T-helper 2 cell treated with Interferon-gamma antibody and Interleukin-4, amounts not matched to agents 100 ng/mL and 5 ng/mL, for 36 hours (primary cell): ENCODE data around the gene DNAJB6. TPM values are rescaled to one million over a fixed set of nuclear protein-coding genes. Genes with fewer than 3 reads are reported as not detected.

Experiments used
- intact Hi-C: fragments of 100-400 bp; cut with micrococcal nuclease; formaldehyde crosslinking; loops from one replicate; pipeline ENCODE4 v1.15.1; 2023
- total RNA-seq: library from RNA; stranded (reverse); gene quantifications from 2 replicates; pipeline ENCODE4 v1.2.3, GENCODE V29; 2022

Gene DNAJB6
- total RNA-seq, 1 donor from 2014 or later = 88.5 TPM

DNA sequence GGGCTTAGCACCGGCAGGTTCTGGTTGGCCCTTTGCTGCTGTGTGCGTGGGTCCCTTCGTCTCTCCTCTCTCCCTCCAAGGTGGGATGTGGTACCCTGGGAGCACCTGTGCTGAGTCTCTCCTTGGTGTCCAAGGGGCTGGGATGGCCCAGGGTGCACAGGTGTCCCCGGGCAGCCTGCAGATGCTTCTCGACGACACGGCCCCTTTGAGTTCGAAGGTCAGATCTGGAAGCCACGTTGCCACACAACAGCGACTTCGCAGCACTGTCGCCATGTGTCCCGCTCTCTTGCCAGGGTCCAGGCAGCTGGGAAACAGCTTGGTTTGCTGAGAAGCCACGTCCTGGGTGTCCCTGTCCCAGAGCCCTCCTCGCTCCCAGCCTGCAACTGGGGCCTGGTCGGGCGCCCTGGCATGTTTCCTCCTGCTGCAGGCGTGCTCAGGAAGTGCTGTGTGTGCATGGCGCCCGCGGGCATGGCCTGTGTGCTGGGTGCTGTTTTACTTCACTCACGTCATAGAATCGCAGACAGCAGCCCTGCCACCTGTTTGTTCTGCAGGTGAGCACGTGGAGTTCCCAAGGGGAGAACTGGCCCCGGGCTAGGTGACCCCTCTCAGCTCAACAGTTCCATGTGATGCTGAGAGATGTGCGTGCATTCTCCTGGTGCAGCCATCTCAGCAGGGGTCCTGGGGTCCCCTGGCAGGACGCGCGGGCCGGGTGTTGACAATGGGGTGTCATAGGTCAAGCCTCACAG lies 70.9 kb downstream of the DNAJB6 start:
- intact Hi-C loops = no loop called here

DNA sequence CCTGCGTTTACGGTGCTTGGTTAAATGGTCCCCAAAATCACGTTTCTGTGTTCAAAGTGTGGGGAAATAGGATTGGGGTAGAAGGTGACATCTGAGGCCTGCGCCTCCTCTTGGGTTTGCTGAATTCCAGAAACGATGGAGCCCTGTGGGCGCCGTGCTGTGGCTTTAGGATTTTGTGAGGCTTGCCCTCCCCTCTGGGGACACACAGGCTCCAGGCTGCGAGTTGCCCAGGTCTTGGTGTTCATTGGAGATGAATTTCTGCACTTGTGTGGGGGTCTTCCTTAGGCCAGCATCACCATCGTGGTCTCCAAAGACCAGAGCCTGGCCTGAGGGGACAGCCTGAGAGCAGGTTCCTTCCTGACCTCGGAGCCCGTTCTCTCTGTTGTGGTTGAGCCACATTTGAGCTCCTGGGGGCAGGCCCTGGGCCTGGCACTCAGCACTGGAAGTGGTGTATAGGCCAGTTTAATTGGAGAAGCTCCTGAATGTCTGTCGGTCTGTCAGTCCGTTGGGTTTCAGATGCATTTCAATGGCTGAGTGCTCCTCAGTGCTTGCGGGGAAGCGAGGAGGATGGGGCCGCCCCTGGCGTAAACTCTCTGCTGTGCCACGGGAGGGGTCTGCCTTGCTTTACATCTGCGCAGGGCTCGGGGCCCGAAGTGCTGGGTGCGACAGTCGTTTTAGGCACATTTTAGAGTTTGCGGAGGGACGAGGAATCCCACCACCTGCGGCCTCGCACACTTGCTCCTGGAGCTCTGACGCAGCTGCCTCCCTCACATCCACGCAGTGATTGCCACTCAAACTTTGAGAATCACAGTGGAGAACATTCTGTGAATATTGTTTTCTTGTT lies 71.7 kb downstream of the DNAJB6 start:
- intact Hi-C loops = no loop called here

GRCh38 chr7:157409149-157409752 lies 72.4 kb downstream of the DNAJB6 start:
- intact Hi-C loops = no loop called here

DNA sequence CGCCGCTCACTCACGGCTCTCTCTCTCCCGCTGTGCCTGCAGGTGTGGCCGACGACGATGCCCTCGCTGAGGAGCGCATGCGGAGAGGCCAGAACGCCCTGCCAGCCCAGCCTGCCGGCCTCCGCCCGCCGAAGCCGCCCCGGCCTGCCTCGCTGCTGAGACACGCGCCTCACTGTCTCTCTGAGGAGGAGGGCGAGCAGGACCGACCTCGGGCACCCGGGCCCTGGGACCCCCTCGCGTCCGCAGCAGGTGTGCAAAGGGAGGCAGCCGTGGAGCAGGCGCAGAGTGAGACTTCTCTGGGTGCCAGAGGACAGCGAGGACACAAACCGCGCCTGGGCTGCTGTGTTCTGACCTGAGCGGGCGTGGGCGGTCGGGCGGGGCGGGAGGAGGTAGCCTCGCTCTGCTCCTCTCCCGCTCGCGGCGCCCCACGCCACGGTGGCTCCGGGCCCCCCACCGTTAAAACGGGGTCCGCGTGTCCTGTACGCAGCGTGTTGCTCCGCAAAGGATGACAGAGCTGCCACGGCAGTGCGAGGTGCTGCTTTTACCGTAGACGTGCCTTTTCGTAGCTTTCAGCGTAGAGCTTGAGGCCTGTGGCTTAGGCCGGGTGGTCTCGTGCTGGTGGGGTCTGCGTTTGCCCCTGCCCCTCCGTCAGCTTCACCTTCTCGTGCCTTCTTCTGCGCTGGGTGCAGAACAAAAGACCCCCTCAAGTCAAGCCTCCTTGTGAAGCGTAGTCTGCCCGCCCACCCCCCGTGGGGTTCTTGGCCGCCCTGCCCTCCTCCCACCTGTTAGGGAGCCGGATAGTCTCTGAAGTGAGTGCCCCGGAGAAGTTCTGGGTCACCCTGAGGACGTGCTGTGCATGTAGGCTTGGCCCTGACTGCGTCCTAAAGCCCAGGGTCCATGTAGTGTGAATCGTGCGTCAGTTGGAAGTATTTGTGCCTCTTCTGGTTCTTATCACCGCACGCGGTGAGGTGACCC lies 73.2 kb downstream of the DNAJB6 start:
- intact Hi-C loops = no loop called here

- intact Hi-C loops = no loop called here
Measured at GRCh38 chr7:157410831-157411556, 74.2 kb downstream of the DNAJB6 start.

- intact Hi-C loops = no loop called here
Measured at GRCh38 chr7:157411580-157411979, 74.8 kb downstream of the DNAJB6 start.

DNA sequence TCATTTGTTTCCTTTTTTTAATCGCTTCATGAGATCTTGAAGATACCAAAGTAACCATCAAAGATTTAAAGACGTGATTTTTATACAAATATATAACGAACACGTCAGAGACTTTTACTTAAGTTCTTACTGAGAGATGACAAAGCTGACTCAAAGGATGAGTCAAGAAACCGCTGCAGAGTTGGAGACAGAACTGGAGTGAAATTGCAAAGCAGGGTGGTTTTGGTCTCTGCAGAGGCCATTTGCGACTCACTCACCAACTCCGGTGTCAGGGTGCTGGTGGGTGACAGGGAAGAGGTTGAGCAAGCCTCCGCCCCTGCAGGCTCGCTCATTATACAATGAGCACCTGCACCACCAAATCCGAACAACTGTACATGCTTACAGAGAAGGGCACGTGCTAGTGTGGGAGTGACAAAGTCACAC lies 75.2 kb downstream of the DNAJB6 start:
- intact Hi-C loops = no loop called here

DNA sequence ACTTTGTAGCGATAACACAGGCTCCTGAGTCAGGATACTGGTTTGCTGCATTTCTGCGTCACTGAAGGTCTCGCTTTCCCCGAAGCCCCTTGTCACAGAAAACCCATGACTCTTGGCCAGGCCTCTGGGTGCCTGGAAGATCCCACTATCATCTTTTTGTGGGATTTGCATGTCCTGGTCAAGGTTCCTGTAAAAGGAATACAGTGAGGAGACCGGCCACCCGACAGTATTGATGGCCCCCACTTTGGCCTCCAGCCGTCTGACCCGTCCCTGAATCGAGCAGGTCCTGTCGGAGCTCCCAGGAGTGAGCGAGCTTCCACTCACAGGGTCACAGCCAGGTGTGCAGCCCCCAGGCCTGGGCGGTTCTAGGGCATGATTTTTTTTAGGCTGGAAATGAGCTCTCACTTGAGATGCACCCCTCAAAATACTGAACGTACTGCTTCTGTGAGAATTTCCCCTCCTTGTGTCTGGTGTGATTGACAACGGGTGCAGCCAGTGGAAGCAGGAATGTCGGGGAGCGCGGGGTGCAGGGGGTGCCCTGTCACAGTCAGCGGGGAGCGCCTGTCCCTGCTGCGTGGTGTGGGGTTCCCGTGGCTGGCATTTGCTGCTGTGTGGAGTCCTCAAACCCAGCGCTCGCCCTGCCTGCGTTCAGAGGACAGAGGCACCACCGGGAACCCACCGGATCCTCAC lies 75.8 kb downstream of the DNAJB6 start:
- intact Hi-C loops = no loop called here

DNA sequence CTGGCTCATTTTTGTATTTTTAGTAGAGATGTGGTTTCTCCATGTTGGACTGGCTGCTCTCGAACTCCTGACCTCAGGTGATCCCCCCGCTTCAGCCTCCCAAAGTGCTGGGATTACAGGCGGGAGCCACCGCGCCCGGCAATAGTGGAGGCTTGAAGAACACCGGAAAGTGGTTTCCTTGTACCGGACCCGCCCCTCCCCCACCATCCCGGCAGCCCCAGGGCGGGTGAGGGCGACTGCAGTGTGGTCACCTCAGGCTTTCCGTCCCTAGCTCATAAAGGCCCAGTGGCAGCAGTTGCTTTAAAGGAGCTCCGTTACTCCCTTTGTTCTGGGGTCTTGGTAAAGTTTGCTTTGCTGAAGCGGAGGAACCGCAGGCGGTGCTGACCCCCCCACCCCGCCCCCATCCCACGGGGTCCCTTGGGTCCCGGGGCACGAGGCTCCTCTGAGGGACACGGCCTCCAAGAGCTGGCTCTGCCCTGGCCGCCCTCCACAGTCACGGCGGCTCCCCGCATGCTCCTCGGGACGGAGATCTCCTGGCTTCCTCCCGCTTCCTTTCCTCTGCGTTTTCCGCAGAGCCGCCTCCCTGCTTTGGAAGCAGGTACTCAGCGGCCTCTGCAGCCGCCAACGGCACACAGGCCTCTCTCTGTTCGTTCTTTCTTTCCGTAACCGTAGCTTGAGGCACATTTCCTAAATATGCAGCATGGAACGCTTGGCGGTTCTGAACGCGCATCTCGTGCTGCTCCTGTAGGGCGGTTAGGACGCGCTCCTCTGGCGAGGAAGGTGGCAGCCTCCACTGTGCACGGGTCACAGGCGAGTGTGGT lies 77.3 kb downstream of the DNAJB6 start:
- intact Hi-C loops = no loop called here

DNA sequence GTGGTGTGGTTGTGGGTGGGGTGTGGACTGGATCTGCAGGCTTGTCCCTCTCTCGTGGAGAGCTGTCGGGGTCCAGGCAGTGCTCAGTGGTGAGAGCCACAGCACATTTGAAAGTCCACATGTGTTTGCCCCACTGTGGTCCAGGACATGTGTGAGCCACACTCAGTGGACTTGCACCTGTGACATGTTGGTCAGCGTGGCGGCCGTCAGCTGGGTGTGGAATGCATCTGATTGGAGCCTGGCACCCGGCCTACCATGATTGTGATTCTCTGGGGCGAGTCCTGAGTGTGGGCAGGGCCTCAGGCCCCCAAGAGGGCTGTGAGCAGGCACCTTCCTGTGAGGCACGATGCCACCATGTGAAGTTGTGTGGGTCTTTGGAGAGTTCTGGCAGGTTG lies 77.9 kb downstream of the DNAJB6 start:
- intact Hi-C loops = no loop called here

DNA sequence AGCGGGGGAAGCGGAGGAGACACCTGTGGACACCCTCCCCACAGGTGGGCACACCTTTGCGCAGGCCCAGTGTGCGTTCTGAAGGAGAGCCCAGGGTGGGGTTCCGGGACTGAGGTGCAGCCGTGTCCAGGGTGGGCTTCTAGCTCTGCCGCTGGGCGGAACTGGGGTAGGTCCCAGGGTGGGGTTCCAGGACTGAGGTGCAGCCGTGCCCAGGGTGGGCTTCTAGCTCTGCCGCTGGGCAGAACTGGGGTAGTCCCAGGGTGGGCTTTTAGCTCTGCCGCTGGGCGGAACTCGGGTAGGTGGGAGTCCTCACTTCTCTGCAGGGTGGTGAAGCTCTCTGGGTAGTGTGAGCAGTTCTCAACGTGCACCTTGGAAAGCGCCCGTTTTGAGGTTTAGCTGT lies 78.7 kb downstream of the DNAJB6 start:
- intact Hi-C loops = no loop called here

DNA sequence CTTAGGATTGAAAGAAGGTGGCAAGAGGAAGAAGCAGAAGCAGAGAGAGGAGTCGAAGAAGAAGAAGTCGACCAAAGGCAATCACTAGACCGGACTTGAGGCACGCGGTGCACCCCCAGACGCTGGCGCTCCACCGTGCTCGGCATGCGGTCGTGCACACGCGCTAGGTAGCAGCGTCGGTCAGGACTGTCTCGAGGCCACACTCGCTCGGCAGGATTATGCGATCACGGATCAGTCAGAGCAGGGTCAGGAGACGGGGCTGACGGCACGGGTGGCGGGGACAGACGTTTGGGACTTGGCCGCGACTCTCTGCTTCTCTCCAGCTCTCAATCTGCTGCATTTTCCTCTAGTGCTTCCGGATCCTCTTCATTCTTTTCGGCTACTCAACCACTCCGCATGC lies 79.2 kb downstream of the DNAJB6 start:
- intact Hi-C loops = no loop called here

- intact Hi-C loops = no loop called here
Measured at GRCh38 chr7:157418204-157419034, 81.6 kb downstream of the DNAJB6 start.

GRCh38 chr7:157419035-157419293 lies 82.2 kb downstream of the DNAJB6 start:
- intact Hi-C loops = no loop called here

DNA sequence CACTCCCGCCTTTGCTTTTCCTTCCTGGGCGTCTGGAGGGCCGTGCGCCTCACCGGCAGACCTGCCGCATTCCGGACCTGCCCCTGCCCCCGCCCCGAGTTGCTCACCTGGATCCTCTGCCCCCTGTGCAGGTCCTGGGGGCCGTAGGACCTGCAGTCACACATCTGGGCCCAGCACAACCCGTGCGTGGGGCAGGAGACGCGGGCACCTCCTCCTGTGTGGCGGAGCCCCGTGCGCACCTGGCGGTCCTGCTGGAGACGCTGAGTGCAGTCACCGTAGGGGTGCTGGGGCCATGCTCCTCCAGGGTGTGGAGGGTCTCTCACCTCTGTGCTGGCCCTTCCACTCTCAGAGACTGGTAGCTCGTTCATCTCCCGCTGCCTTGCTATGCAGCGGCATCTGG lies 85.5 kb downstream of the DNAJB6 start:
- intact Hi-C loops = no loop called here

- intact Hi-C loops = no loop called here
Measured at GRCh38 chr7:157423348-157423747, 86.5 kb downstream of the DNAJB6 start.

DNA sequence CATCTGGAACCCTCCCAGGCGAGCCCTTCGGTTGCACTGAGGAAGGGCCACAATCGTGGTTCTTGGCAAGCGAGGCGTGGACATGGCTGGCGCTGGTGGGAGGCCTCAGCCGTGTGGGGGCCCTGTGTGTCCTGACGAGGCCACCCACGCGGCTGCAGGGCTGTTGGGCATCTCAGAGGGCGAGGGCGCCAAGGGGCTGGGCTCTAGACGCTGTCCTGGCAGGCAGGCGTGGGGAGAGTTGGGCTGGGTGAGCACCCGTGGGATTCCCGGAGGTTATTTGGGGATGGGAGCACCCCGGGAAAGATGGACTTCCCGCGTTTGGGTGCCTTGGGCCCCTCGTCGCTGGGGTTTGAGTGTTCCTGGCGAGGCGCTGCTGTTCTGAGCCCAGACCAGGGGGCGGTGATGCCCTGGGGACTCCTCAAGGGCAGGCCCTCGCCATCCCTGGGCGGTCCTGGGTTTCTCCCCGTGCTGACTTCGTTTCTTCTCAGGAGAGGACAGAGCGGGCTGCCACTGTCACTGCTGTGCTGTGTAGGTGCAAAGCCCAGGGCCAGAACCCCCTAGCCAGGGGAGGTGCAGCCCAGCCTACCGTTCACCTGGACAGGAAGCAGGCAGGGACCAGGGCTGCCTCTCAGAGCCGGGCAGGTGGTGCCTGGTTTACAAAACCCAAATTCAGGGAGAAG lies 87.2 kb downstream of the DNAJB6 start:
- intact Hi-C loops = no loop called here
